Breast epithelium (tissue), 4 donors: ENCODE results near the gene UNC5B. TPM values are rescaled to one million over a fixed set of nuclear protein-coding genes. Genes with fewer than 3 reads are reported as not detected.

Experiments
- DNase-seq, 2 donors: peaks; one replicate each; pipeline ENCODE4 v3.0.0-alpha.2; 2019; ENCODE audit warnings: low spot score in 2 of 2
- H3K27ac ChIP-seq, 2 donors: fragments of 200-600 bp; sonication (generic) in 1 of 2; one replicate each; pipeline ENCODE4 v1.5.1; 2016 to 2019; ENCODE audit warnings: mild to moderate bottlenecking in 1 of 2
- H3K27me3 ChIP-seq, 2 donors: fragments of 200-600 bp; sonication (generic) in 1 of 2; one replicate each; pipeline versions ENCODE4 v1.5.1 to v1.6.0; 2017 to 2019; ENCODE audit warnings: control low read depth in 1 of 2, mild to moderate bottlenecking in 1 of 2
- H3K36me3 ChIP-seq: fragments of 200-600 bp; one replicate; pipeline ENCODE4 v1.5.1; 2019
- H3K4me1 ChIP-seq, 2 donors: fragments of 200-600 bp; sonication (generic); one replicate each; pipeline ENCODE4 v1.5.1; 2016 to 2019; ENCODE audit warnings: control low read depth in 1 of 2
- H3K4me3 ChIP-seq, 3 donors: fragments of 200-600 bp; sonication (generic); 1 replicate in 2 of 3; 2 replicates in 1 of 3; pipeline ENCODE4 v1.5.1; 2016 to 2019; ENCODE audit warnings: mild to moderate bottlenecking in 3 of 3, moderate library complexity in 2 of 3
- H3K9me3 ChIP-seq, 2 donors: fragments of 200-600 bp; sonication (generic) in 1 of 2; one replicate each; pipeline ENCODE4 v1.5.1; 2016 to 2019; ENCODE audit warnings: control low read depth in 1 of 2
- POLR2A ChIP-seq: fragments of 450-650 bp; IDR thresholded peaks from one replicate; pipeline ENCODE4 v1.6.1; 2016; ENCODE audit warnings: antibody characterized with exemption, mild to moderate bottlenecking, moderate library complexity
- POLR2AphosphoS5 ChIP-seq, 3 donors: sonication (generic); formaldehyde crosslinking; IDR thresholded peaks; one replicate each; pipeline ENCODE4 v1.6.1; 2017; ENCODE audit warnings: antibody characterized with exemption in 3 of 3
- intact Hi-C: fragments of 100-400 bp; cut with DNase I; formaldehyde crosslinking; loops from one replicate; pipeline ENCODE4 v1.15.1; 2023; ENCODE audit warnings: low total_unique reads
- total RNA-seq, 3 donors: library from RNA; depleted of rRNA; stranded (reverse); fragments of >200 nt; gene quantifications; one replicate each; pipeline ENCODE4 v1.1.0, GENCODE V29; 2016
- TF ChIP-seq, protein P1 (sequence below), 3 donors: fragments of 450-650 bp; IDR thresholded peaks; one replicate each; pipeline ENCODE4 v1.5.1; 2016 to 2017; ENCODE audit warnings: antibody characterized with exemption in 3 of 3, mild to moderate bottlenecking in 3 of 3, moderate library complexity in 3 of 3

Gene UNC5B
- total RNA-seq, 3 donors from 2014 or later = 0.80 to 4.9 (median 3.5) TPM

DNA sequence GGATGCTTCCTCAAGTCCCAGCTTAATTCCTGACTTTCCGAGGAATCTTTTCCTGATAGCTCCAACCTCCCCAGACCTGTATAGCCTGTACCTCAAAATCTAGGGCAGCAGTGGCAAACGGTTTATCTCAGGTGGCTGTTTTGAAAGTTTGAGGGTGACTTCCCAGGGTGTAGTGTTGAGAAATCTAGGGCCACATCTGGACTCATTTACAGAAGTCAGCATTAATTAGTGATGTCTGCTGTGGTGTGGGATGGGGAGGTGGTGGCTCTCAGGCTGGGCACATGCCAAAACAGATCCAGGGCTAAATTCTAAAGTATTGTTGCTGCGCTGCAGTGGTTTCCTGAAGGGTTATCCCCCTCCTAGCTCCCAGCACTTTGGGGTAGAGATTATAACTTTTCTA is 38.0 kb downstream of the UNC5B start:
- Histone ChIP-seq H3K27me3 (no peaks in the 10 kb centered on the region), H3K4me1 (peaks cover 6 to 10% of the 10 kb centered on the region in 2 donors), H3K27ac (no peak overlapping the region), H3K9me3 (no peaks in the 10 kb centered on the region), H3K4me3 (no peak overlapping the region), H3K36me3 (no peaks in the 10 kb centered on the region)
- intact Hi-C loops = no loop called here
- no peak for TF ChIP-seq POLR2AphosphoS5 (IDR thresholded peaks at IDR 0.05)
- TF ChIP-seq, protein P1, sequence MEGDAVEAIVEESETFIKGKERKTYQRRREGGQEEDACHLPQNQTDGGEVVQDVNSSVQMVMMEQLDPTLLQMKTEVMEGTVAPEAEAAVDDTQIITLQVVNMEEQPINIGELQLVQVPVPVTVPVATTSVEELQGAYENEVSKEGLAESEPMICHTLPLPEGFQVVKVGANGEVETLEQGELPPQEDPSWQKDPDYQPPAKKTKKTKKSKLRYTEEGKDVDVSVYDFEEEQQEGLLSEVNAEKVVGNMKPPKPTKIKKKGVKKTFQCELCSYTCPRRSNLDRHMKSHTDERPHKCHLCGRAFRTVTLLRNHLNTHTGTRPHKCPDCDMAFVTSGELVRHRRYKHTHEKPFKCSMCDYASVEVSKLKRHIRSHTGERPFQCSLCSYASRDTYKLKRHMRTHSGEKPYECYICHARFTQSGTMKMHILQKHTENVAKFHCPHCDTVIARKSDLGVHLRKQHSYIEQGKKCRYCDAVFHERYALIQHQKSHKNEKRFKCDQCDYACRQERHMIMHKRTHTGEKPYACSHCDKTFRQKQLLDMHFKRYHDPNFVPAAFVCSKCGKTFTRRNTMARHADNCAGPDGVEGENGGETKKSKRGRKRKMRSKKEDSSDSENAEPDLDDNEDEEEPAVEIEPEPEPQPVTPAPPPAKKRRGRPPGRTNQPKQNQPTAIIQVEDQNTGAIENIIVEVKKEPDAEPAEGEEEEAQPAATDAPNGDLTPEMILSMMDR (IDR thresholded peaks at IDR 0.05) = no peak
- TF ChIP-seq POLR2A = no peak
- no peak for DNase-seq

DNA sequence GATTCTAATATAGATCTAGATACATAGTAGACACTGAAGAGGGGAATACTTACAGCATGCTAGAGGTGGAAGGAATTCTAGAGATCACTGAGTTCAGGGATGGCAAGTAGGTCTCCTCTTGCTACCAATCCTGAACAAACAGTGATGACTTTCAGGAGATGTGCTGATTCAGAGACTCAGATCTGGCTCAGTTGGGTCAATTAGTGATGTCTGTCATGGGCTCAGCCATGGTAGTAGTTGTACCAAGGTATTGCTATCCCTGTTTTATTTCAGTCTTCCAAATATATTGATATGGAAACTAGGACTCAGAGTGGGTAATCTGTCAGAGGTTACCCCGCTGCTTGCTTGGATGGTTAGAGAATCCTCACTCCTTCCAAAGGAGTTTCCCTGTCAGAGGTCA is 38.5 kb downstream of the UNC5B start:
- no peaks in the 10 kb centered on the region for H3K36me3 ChIP-seq
- intact Hi-C loops = no loop called here
- H3K4me1 ChIP-seq = peaks cover 6 to 10% of the 10 kb centered on the region in 2 donors
- TF ChIP-seq, protein P1 (IDR thresholded peaks at IDR 0.05) = no peak
- TF ChIP-seq POLR2A = no peak
- no peak for TF ChIP-seq POLR2AphosphoS5 (IDR thresholded peaks at IDR 0.05)
- H3K4me3 ChIP-seq = no peak overlapping the region
- H3K27ac ChIP-seq = no peak overlapping the region
- H3K27me3 ChIP-seq = no peaks in the 10 kb centered on the region
- no peak for DNase-seq
- no peaks in the 10 kb centered on the region for H3K9me3 ChIP-seq

- H3K4me1 ChIP-seq = peaks cover 6 to 10% of the 10 kb centered on the region in 2 donors
- no peak overlapping the region for H3K27ac ChIP-seq
- DNase-seq = no peak
- TF ChIP-seq, protein P1 (IDR thresholded peaks at IDR 0.05) = no peak
- no peak for TF ChIP-seq POLR2AphosphoS5 (IDR thresholded peaks at IDR 0.05)
- no peak for TF ChIP-seq POLR2A
- intact Hi-C loops = no loop called here
- H3K4me3 ChIP-seq = no peak overlapping the region
- H3K36me3 ChIP-seq = no peaks in the 10 kb centered on the region
- no peaks in the 10 kb centered on the region for H3K9me3 ChIP-seq
- H3K27me3 ChIP-seq = no peaks in the 10 kb centered on the region
Measured at GRCh38 chr10:71251319-71251718, 38.9 kb downstream of the UNC5B start.

DNA sequence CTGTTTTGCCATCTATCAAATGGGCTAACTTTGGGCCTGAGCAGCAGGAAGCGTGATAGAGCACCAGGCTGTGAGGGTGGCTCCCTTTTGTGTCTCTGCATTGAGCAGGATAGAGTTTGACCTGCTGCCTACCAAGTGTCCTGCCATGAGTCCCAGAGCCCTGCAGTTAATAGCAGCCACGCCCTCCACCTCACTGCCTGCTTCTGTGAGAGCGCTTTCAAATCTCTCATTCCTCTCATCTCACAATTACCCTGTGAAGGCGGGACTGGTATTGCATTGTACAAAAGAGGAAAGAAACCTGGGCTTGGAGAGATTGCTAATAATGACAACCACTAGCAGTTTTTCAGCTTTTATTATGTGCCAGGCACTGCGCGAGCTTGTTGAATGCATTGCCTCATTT is 39.9 kb downstream of the UNC5B start:
- TF ChIP-seq POLR2AphosphoS5 (IDR thresholded peaks at IDR 0.05) = no peak
- TF ChIP-seq, protein P1 (IDR thresholded peaks at IDR 0.05) = no peak
- TF ChIP-seq POLR2A = no peak
- no peak overlapping the region for H3K4me3 ChIP-seq
- no peak for DNase-seq
- no peaks in the 10 kb centered on the region for H3K9me3 ChIP-seq
- H3K36me3 ChIP-seq = no peaks in the 10 kb centered on the region
- H3K27ac ChIP-seq = no peak overlapping the region
- peaks cover 0 to 1% of the 10 kb centered on the region in 2 donors for H3K4me1 ChIP-seq
- no peaks in the 10 kb centered on the region for H3K27me3 ChIP-seq
- intact Hi-C loops = no loop called here

GRCh38 chr10:71253981-71254818 is 41.8 kb downstream of the UNC5B start:
- Histone ChIP-seq H3K27me3 (no peaks in the 10 kb centered on the region), H3K9me3 (no peaks in the 10 kb centered on the region), H3K4me3 (no peak overlapping the region), H3K27ac (no peak overlapping the region), H3K4me1 (no peaks in the 10 kb centered on the region), H3K36me3 (no peaks in the 10 kb centered on the region)
- intact Hi-C loops = no loop called here
- TF ChIP-seq, protein P1 (IDR thresholded peaks at IDR 0.05) = no peak
- TF ChIP-seq POLR2A (no peak), POLR2AphosphoS5 (IDR thresholded peaks at IDR 0.05) (no peak)
- DNase-seq = no peak
